D341Med (cell line): ENCODE measurements around the gene KRT73.

Experiments
- DNase-seq: peaks from one replicate; pipeline ENCODE4 v3.0.0; 2012; ENCODE audit warnings: low spot score

KRT73 gene

DNA sequence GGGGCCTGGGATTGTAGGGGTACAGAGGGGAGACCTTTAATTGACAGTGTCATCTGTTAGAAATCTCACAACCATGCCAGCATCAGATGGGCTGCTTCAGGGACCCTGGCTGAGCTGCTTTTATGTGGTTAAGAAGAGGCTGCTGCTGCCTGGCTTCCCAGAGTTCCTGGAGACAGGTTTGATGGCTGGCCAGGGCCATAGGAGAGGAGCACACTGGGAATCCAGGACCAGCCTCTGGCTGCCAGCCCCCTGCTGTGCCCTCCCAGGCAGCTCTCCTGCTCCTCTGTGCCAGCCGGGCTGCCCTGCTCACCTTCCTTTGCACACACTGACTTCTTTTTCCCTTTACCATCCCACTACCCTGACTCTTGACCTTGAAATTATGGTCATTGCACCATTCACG is 507 bp upstream of the KRT73 start:
- no peak for DNase-seq

DNA sequence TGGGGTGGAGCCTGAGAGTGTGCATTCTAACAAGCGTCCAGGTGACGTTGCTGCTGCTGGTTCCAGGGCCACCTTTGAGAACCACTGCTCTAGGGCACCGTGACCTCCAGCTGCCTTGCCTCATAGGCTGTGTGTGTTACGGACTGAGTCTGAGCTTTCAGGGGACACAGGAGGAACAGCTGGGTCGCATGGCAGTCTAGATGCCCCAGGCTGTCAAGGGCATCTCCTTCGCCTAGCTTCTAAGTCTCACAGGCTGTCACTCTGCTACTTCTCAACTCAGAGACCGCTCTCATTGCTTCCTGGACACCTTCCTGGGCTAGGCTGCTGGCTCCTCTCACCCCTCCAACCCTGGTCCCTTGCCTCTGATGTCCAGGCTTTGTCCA is 965 bp downstream of the KRT73 start:
- no peak for DNase-seq

DNA sequence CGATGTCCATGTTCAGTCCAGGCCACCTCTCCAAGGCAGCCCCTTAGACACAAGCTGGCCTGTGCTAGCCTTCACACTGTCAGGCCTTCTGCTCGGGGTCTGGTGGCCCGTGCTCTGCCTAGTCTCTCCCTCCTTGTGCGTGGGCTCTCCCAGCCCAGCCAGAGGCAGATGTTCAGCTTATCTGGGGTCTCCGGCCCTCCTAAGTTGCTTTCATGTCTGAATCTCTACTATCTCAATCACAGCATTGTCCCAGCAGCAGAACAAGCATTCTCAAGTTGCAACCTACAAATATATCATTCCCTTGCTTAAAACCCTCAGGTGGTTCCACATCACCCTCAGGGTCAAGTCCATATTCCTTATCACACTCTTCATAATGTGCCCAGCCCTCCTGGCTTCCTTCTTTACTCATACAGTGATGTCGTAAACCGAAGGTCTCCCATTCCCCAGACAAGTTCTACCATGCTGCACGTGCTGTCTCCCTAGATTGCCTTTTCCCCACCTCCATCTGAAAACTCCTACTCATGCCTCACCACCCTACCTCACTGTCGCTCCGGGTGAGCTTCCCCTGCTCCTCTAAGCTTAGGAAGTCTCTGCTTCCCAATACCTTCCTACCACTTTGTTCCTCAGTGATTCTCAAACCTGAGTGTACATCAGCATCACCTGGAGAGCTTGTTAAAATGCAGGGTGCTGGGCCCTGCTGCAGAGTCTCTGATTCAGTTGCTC is 1.5 kb downstream of the KRT73 start:
- DNase-seq, result no peak

DNA sequence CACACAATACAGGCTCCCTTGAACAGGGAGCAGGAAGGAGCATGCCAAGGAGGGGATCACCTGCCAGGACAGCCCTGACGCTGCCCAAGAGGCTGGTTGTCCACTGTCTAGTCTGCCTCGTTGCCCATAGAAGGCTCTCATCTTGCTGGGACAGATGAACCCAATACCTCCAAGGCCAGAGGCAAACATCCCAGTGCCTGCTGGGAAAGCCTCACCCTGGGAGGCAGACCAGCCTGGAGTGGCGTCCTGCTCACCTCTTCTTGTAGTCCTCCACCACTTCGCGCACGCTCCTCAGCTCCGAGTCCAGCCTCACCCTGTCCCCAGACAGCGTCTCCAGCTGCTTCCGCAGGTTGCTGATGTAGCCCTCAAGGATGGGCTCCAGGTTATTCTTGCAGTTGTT is 2.4 kb downstream of the KRT73 start:
- peak; percentile 15 for DNase-seq

DNA sequence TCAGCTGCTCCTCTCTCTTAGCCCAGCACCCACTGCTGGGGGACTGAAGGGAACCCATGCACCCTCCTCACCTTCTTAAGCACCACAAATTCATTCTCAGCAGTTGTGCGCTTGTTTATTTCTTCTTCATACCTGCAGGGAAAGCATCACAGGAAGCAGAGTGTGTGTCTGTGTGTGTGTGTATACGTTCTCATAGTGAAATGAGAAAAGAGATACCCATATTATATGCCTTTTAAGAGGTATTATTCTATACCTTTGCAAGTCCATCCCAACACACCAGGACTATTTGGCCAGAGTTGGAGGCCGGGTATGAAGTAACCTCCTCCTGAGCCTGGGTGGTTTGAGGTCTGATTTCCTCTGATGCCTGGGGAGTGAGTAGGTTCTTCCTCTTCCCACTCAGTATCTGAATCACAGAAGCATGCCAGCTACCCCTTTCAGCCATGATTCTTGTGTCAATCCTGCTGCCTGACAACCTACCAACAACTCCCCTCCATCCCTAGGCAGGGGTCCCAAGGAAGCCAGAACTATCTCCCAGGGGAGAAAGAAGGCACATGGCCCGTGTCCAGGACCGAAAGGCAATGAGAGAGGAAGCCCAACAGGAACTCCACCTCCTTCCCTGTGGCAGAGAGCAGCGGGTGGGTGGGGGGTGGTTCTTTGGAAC is 3.0 kb downstream of the KRT73 start:
- DNase-seq, result peak; percentile 5

DNA sequence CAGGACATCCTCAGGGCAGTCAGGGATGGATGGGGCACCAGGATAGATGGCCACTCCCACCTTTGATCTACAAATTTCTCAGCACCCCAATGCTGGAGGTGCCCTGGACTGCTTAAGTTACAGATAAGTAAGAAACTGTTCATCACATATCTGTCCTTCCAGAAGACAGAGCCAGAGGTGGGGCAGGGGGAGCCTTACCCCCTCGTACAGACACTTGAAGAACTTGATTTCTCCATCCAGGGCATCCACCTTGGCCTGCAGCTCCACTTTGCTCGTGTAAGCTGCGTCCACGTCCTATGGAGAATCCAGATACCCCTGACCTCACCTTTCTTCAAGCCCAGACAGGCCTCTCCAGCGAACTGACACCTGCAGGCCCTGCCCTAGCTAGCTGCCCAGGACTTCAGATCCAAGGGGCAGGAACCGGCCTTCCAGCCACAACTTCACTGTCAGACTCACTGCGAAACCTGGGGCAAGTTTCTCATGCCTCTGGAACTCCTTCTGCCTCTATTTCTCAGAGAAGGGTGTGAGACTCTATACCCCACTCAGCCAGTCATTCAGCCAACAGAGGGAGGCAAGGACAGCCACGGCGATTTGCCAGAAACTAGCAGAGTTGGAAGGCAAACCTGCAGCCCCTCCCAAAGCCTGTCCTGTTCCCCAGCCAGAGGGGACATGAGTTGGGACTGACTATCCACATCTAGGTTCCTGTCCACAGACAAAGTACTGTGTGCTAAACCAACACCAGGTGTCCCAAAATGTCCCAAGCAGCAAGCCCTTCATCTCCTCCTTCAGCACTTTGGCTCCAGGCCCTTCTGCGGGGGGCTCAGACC is 3.8 kb downstream of the KRT73 start:
- DNase-seq, result peak; percentile 13

DNA sequence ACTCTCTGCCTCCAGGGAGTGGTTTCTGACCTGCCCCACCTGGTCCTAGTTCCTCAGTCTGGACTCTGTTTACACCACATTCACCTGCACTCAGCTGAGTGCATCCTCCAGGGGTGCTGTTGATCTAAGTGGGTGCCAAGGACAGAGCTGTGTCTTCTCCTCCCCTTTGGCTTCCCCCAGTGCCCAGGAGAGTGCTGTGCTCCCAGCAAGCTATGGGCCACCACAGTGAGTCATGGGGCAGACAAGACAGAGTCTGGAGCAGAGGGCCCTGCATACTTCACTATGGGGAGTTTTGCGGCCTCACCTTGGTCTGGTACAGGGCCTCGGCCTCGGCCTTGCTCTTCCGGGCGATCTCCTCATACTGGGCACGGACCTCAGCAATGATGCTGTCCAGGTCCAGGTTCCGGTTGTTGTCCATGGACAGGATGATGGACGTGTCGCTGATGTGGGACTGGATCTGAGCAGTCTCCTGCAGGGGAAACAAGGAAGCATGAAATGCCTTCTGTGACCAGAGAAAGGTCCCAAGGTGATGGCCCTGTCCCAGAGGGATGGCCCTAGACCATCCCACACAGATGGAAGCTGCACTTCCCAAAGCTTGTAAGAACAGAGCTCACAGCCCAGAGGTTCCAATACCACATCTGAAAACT is 4.9 kb downstream of the KRT73 start:
- peak; percentile 6 for DNase-seq

DNA sequence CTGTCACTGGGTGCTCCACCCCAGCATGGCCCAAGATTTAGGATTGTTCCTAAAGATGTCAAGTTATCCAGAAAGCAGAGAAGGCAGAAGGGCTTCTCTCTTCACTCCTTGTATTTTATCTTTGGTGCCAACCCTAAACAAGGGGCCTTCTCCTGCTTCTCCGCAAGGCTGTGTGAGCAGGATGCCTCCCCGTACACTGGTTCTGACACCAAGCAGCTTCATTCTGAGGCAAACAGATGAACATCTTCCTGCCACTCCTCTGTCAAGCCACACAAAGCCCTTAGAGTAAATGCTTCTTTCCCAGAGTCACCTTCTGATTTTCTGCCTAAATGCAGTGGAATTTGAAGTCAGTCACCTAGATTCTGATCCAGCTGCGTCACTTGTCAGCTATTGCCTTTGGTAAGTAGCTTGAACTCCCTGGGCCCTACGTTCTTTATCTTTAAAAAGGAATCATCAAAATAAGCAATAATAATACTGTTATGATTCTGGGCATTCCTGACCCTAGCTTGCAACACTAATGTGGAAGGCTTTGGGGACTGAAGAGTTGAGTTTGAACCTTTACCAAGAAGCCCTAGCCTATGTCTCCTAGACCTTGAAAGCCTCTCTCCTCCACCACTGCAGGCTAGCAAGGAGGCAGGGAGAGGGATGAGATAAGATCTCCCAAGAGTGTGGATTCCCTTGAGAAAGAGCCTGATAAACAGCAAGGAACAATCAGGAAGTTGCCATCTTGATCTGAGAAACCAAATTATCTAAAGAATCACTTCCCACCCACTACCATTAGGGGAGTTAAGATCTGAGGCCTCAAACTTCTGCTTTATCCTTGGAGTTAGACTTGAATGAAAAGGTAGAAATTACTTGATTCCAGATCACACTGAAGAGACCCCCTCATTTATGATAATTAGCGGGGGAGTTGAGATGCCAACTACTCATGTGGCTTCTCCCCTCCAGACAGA is 5.7 kb downstream of the KRT73 start:
- peak; percentile 1 for DNase-seq

DNA sequence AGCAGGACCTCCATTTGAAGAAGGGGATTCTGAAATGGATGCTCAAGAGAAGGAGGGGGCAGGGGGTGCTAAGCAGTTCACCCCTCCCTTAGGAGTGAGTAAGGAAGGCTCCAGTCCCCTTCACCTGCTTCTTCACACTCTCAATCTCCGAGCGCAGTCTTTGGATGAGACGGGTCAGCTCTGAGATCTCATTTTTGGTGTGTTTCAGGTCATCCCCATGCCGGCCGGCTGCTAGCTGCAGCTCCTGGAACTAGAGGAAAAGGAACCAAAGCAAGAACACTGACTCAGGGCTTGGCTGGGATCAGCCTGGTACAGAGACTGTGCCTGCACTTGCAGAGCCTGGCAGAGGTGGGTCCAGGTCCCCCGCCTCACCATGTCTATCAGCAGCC is 7.3 kb downstream of the KRT73 start:
- peak; percentile 8 for DNase-seq

DNA sequence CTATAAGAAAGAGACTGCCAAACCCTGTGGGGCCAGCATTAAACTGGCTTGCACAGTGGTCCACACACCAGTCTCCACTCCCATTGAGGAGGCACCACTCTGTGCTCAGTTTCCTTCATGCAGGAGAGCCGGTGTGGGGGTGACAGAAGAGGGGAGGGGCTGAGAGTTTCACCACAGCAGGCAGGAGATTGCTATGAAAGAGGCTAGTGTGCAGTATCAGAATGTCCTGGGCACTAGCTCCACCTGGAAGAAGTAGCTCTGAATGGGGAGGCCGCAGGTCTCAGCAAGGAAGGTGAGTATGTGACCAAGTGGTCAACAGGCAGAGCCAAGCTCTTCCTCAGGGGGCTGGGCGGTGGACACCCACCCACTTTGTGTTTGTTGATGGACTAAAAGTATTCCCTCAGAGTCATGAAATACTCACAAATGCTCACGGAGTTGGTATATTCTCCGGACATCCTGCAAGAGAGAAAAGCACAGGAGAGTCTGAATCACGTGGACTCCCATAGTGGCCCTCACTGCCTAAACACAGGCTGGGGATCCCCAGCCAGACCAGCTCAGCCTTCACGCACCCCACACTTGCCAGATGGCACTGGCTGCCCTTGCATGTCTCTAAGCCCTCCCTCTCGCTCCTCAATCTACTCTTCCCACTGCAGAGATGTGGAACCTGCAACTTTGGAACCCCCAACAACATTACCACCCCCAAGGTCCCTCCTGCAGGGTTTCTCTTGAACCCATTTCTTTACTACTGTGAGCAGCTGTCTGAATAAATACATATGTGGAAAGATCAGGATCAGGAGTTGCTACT is 9.3 kb downstream of the KRT73 start:
- no peak for DNase-seq

DNA sequence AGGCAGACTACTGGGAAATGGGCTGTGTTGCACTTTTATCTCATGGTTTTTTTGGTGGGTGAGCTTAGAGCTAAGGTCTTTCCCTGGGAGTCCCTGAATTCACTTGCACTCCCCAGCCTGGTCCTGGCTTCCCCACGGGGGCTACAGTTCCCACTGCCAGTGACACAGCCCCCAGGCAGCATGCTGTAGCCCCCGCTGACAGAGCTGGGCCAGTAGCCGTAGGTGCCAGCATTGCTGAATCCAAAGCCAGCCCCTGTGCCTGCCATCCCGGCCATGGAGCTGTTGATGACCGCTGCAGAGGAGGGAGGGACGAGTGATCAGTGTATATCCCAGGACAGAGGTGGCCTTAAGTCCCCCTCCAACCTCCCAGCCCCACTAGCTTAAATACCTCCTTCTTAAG is 10.2 kb downstream of the KRT73 start:
- DNase-seq, result no peak

DNA sequence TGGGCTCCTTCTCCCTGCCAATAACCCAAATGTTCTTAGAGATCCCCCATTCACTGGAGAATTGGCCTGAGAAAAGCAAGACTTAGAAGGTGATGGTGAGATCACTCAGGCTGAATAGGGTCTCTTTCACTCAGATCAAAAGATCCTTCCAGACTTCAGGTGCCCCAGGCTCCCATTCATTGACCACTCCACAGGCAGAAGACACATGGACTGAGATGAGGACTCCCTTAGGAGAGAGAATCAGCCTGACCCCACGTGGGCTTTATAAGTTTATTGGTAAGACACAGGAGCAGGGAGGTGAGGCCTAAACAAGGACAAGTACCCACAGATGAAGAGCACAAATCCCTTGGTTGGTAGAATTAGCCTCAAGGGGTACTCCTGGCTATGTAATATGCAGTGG is 11.0 kb downstream of the KRT73 start:
- no peak for DNase-seq

DNA sequence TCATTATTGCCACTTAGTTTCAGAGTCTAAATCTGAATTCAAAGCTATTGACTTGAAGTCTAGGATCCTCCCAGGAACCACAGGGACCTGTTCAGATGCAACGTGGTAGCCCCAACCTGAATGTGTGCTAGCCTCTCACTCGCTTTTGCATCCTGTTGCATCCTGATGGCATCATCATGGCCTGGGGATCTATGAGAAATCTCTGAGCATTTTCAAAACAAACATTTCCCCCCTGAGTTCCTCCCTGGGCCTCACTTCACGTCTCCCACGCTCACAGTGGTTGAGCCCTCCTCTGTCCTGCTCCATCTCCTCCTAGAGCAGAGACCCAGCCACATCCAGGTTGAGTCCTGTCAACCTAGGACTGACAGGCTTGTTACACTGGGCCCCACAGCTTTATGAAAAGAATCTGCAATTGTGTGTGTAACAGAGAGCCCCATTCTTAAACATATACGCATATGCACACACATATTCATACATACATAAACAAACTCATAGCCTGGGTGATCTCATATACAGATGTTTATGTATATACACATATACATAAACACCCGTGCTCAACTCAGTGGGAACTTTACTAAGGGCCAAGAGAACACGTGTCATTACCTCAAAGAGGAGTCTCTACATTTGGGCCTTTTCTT is 11.7 kb downstream of the KRT73 start:
- DNase-seq, result no peak

DNA sequence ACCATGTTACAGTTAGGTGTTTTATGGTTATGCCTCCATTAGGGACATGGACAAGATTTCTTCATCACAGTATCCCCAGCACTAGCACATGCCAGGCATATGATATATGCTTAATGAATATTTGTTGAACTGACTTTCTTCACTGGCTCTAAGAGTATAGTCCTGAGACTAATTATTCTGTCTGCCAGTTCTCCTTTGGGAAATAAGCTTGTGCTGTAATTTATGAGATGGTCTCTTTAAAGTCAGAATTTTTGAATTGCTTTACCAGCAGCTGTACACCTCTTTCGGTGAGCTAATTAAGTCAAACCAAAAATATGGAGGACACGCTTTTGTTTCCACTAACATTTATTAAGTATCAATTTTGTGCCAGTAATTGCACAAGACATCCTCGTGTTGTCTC is 12.3 kb downstream of the KRT73 start:
- no peak for DNase-seq

DNA sequence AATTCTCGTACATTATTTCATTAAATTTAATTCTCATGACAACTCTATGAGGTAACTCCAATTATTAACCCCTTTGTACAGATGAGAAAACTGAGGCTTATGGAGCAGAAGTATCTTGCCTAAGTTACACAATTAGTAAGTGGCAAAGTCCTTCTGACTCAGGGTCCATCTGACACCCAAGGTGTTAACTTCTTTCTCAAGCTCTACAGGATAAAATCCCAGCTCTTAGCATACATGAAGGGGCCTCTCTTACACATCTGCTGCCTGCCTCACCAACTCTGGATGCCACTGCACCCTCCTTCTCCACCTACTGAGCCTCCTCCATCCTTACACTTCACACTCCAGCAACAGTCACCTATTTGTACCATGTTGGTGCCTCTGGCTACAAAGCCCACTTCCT is 12.8 kb downstream of the KRT73 start:
- DNase-seq, result no peak

DNA sequence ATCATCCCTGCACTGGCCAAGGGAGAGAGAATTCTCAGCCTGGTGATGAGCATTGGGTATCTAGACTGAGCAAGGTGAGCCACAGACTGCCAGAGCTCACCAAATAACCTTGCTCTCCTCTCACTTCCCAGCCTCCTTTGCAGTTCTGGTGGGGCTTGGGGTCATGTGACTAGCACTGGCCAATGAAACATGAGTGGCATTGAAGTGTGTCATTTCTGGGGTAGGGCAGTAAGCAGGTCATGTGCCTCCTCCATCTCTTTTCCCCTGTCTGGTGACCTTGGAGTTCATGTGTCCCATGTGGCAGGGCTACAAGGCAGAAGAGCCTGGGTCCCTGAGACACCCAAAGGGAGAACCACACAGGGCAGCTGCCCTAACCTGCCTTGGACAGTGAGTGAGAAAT is 13.5 kb downstream of the KRT73 start:
- no peak for DNase-seq

DNA sequence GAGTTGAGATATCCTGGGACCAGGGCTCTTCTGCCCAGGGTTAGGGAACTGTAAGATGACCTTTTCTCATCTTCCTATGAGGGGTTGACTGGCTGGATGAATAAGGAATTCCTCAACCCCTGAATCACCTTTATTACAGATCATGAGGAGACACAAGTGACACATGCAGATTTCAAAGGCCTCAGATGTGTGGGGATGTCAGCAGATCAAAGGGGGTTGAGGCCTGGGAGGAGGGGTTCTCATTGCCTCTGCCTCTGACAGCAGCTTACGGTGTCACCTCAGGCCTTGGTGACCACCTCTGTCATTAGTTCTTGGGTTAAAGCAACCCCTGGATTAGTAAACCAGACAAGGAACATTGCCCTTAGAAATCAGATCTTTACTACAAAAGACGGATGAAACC is 15.0 kb downstream of the KRT73 start:
- DNase-seq, result no peak

DNA sequence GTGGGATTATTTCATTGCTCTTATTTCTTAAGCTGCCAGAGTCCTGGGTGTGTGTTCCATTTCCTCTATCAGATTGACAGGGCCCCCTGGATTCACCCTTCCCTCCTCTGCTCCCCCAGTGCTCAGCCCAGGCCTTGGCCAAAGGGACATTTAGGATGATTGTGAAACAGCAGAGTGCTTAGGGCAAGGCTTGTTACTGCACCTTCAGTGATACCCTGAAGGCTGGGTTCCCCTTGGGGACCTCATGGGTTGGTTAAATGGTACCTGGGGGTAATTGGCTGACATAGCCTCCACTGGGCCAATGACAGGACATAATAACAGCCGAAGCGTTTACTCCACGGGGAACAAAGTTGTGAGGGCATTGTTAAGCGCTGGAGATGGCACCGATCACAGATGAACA is 15.8 kb downstream of the KRT73 start:
- no peak for DNase-seq

DNA sequence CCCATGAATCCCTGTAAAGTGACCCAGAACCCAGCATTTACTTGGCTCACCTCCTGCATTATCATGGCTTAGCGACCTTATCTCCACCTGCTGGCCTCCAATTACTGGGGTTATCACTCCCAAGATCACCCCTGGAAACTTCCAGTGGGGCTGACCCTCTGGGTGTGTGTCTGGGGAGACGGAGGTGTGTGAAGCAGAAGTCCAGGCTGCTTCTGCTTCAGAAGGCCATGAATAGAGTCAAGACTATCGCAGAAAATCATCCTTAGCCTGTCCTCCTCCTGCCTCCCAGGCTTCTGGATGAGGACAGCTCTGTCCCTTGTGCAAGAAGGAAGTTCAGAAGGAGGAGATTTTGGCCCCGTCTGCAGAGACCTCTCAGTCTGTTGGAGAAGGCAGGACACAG is 16.7 kb downstream of the KRT73 start:
- peak; percentile 5 for DNase-seq

DNA sequence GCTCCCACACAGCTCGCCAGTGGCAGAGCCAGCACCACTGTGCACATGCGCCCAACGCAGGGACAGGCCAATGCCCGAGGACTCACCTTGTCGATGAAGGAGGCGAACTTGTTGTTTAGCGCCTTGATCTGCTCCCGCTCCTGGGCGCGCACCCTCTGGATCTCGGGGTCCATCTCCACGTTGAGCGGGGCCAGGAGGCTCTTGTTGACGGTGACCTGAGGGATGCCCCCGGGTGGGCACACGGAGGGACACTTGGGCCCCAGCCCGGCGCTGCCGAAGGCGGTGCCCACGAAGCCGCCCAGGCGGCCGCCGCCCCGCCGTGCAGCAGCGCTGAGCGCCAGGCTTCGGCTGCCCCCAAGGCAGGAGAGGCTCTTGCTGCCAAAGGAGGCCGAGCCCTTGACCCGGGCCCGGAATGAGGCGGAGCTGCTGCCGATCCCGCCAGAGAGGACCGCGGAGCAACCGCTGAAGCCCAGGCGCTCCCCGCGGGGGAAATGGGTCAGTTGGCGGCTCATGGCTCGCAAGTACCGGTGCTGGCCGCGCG is 17.3 kb downstream of the KRT73 start, which contains the start of gene KRT72:
KRT72 (minus strand) TSS at position 523 of the 541 bp plus-strand sequence; CDS start at position 512, 11 bp downstream.
- DNase-seq, result no peak
